Activated CD4-positive, alpha-beta T cell treated with anti-CD3 and anti-CD28 coated beads, Interleukin-2, amount 50 U/mL, for 48 hours (primary cell): ENCODE data around the gene OR51B2.
"Not testable (repeated sequence)": the region's sequence is repeated elsewhere in the genome, so short reads cannot be mapped to it uniquely, and the experiment has no call there.

Experiments used
- DNase-seq, 2 experiments: peaks; one replicate each; pipeline ENCODE4 v3.0.0-alpha.2; 2020

OR51B2 gene, protein sequence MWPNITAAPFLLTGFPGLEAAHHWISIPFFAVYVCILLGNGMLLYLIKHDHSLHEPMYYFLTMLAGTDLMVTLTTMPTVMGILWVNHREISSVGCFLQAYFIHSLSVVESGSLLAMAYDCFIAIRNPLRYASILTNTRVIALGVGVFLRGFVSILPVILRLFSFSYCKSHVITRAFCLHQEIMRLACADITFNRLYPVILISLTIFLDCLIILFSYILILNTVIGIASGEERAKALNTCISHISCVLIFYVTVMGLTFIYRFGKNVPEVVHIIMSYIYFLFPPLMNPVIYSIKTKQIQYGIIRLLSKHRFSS

DNA sequence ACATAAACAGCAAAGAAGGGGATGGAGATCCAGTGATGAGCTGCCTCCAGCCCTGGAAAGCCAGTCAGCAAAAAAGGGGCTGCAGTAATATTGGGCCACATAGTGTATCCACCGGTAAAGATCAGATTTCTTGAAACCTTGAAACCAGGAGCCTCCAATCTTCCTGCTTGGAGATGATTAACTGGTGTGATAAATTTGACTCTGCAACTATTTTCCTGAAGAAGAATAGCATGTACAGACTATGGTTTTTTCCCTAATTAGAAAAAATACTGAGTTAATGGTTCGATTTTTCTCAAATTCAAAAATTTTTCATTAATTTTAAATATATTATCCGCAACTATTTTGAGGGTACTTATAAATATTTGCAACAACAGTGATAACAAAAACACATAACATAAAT is at the start of gene OR51B2:
Gene OR51B2, minus strand, starts transcription at position 101 of the 400 bp plus-strand sequence. Its CDS starts 0 bp downstream, at position 101.
- no peak for DNase-seq

GRCh38 chr11:5369789-5370188 is 45.7 kb upstream of the OR51B2 start:
- no peak for DNase-seq

DNA sequence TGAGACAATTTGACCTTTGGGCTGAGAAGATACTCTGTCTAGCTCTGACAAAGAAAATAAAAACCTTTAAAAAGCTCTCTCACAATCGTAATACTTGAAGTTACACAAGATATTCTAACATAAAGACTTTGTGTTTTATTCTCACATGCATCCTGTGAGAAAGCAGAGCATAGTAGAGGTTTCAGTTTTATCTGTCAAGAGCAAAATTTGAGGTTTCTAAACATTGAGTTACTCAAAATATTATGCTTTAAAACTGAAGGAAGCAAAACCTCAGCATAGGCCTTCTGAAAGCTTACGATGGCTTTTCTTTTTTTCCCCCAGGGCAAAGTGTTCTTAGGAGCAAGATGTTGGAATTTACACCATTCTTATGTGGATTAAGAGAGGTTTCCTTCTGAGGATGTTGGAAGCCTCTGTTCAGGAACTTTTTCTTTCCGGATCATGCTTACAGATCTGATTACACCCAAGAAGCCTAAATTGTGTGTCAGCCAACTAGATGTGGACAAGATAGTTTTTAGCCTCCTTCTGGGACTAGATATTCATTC is 44.5 kb upstream of the OR51B2 start:
- no peak for DNase-seq

DNA sequence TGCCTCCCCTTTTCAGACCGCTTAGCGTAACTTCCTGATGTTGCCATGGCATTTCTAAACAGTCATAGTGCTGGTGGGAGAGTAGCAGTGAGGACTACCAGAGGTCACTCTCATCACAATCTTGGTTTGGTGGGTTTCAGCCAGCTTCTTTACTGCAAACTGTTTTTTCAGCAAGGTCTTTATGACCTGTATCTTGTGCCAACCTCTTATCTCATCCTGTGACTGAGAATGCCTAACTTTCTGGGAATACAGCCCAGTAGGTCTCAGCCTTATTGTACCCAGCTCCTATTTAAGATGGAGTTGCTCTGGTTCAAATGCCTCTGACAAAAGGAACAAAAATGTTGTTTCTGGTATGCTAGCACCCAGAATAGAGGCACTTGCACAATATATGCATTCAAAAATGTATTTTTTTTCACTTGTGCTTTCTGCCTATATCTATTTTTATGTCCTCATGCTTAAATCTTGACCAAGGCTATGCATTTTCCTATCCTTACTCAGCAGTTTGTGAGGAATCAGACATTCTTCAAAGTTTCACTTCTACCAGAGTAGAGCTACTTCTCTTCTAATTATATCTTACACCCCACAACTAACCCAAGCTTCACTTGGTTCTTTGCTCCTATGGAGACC is 43.5 kb upstream of the OR51B2 start:
- no peak for DNase-seq

- no peak for DNase-seq
Measured at GRCh38 chr11:5366856-5367255, 42.8 kb upstream of the OR51B2 start.

DNA sequence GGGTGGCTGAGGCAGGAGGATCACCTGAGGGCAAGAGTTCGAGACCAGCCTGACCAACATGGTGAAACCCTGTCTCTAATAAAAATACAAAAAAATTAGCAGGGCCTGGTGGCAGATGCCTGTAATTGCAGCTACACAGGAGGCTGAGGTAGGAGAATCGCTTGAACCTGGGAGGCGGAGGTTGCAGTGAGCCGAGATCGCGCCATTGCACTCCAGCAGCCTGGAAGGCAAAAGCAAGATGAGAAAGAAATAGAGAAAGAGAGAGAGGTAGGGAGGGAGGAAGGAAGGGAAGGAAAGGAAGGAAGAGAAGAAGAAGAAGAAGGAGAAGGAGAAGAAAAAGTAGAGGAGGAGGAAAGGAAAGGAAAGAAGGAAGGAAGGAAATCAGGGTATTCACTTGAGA is 42.3 kb upstream of the OR51B2 start:
- not testable (repeated sequence) for DNase-seq

- DNase-seq: no peak
Measured at GRCh38 chr11:5364214-5364613, 40.1 kb upstream of the OR51B2 start.

DNA sequence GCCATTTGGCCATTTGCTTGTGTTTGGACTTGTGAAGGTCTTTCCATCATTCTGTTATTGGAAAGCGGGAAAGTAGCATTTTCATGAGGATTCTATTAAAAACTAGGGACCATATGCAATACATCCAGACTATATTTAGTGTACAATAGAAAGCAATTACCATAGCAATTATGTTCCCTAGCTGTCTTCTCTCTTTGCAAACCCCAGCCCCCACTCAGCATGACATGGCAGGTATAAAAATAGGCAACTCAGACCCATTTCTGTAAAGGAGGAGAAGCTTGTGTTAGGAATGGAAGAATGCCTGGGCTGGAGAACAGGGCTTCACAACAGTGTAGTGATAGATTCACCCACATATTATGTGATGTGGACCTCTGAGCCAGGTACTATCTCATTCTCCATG is 39.6 kb upstream of the OR51B2 start:
- no peak for DNase-seq

DNA sequence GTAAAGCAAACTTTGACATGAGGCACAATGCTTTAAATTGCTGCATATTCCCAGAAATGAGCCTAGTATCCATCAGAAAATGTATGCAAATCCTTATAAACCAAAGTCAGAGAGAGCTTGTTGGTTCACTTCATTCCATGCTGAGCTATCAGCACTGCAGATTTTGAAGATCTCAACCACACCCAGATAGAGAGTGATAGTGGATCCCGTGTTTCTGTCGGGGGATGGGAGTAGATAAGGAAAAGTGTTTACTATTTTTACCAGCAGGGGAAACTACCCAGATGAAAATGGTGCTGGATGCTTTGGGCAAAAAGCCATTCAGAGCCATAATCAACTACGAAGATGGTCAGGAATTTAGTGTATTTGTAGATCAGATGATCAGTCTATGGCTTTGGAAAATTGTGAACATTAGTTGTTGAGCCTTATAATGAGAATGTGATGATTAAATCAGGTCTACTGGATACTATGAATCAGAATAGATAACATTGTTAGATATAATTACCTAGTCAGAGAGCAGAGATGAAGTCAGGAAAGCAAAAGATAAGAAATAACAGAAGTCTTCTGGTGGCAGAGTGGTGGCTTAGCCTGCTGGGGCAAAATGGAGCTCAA is 38.0 kb upstream of the OR51B2 start:
- DNase-seq: no peak

- not testable (repeated sequence) for DNase-seq
Measured at GRCh38 chr11:5356031-5356430, 31.9 kb upstream of the OR51B2 start.

DNA sequence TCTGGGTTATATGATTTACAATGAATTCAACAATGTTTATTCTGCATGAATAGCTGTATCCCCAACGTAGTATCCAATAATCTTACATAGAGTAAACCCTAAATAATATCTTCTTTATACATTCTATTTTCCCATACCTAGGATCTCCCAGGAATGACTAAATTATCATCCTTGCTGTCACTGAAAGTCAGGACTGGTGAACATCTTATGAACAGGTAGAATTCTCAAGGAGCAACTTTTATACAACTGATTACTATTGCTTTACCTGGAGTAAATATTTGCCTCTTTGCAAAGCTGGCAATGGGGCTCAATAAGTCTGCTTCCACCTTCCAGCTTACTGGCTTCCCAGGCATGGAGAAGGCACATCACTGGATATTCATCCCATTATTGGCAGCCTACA is 27.1 kb upstream of the OR51B2 start, which contains the start of gene OR51B6:
Gene OR51B6, plus strand, starts transcription at position 301 of the 400 bp plus-strand sequence. Its CDS starts 0 bp downstream, at position 301.
- DNase-seq: no peak

GRCh38 chr11:5349550-5349949 is 25.5 kb upstream of the OR51B2 start:
- no peak for DNase-seq

DNA sequence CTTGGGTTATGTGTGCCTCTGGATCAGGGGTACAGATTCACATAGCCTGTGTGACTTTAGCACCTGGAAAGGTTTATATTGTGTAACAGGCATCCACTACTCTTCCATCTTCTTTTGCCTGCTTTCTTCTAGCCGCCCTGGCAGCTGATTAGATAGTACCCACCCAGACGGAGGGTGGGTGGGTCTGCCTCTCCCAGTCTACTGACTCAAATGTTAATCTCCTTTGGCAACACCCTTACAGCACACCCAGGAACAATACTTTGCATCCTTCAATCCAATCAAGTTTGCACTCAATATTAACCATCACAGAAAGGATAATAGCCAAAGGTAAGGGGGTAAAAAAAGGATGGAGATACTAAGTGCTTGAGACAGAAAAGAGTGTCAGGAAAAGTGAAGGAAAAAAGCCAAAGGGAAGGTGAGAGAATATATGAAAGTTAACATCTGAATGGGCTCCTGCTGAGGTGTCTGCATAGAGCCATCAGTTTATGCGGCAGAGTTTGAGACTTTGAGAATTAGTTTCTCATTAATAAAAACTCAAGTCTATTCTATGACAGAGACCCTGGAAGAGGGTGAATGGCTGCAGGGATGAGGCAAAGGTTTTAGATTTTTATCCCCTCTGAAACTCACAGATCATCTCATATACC is 24.6 kb upstream of the OR51B2 start:
- DNase-seq: no peak

DNA sequence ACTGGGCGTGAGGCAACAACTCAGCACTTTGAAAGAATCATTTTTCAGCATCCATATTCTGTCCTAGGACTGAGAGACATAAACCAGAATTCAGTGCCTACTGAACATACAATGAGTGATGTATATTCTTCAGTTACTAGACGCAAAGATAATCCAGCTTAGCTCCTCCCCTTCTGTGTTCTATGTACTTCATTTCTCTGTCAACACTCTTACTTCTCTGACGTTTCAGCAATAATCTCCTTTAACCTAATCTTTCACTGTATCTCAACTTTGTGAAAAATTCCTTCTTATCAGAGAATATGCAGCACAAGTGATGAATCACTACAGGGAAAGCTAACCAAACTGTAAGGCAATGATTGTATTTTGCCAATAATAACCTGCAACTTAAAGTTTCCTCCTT is 21.7 kb upstream of the OR51B2 start:
- no peak for DNase-seq

DNA sequence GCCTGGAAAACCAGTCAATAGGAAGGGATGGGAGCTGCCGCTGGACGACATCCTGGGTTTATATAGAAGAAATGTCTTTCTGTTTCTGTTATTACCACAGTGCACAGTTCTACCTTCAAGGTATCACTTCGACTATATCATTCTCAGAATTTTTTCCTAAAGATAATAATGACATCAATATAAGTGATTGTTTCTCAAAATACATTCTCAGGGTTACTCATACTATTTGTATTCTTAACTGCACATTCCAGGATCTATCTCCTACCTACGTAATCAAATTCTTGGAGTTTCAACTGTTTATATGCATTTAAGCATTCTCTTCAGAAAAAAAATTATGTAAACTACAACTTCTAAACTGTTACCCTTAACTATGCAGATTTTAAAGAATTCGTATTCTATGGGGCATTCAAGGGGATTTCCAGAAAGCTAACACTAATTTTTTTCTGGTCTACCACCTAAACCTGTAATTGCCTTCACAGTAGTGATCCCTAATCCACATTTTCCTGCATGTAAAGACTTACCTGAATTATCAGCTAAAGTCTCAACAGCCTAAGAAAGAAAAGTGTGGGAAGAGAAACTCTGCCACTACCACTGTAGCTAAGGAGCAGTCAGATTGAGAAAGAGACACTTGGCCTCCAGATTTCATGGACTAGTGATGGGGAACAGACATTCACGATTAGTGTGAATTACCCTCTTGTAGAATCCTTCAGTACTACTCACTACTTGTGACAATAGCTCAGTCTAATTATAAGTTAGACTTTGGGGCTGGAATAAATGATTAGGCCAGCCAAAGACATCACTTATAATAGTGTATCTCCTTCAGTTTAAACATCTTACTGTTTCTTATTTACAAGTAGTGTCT is 19.6 kb upstream of the OR51B2 start, which contains the start of gene OR51B5:
Gene OR51B5, minus strand, starts transcription at position 51 of the 862 bp plus-strand sequence. Its CDS starts 0 bp downstream, at position 51.
- no peak for DNase-seq

- DNase-seq: no peak
Measured at GRCh38 chr11:5339771-5340322, 15.8 kb upstream of the OR51B2 start.

DNA sequence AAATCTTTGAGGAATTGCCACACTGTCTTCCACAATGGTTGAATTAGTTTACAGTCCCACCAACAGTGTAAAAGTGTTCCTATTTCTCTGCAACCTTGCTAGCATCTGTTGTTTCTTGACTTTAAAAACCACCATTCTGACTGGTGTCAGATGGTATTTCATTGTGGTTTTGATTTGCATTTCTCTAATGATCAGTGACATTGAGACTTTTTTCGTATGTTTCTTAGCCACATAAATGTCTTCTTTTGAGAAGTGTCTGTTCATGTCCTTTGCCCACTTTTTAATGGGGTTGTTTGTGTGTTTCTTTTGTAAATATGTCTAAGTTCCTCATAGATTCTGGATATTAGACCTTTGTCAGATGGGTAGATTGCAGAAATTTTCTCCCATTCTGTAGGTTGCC is 13.2 kb upstream of the OR51B2 start:
- not testable (repeated sequence) for DNase-seq

- DNase-seq: no peak
Measured at GRCh38 chr11:5336331-5336730, 12.2 kb upstream of the OR51B2 start.

DNA sequence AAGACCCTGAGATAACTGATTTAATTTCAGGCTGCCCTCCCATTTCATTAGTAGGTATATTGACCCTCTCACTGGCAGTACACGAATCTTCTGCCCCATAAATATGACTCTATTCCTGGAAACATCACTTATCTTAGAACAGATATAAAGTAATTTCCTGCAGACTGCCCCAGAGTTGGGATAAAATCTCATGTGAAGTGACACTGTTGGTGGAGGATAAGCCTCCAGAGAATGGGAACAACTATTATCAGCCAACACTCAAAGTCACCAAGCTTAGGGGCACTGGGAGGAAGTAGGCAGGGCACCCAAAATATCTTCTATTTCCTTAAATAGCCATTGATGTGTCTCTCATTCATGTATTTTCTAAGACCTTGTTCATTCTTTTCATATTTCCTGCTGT is 11.1 kb upstream of the OR51B2 start:
- DNase-seq: no peak

DNA sequence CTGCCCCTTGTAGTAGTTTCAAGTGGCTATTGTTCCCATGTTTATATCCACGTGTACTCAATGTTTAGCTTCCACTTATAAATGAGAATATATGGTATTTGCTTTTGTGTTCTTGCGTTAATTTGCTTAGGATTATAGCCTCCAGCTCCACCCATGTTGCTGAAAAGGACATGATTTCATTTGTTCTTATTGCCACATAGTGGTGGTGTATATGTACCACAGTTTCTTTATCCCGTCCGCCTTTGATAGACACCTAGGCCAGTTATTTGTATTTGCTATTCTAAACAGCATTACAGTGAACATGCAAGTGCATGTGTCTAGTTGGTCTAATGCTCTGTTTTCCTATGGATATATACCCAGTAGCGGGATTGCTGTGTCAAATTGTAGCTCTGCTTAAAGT is 6.8 kb downstream of the OR51B2 start:
- no peak for DNase-seq

- not testable (repeated sequence) for DNase-seq
Measured at GRCh38 chr11:5313326-5314023, 10.6 kb downstream of the OR51B2 start.
